Left ventricle myocardium inferior (tissue), 1 donor: ENCODE data around the gene YWHAB. TPM values are rescaled to one million over a fixed set of nuclear protein-coding genes. Genes with fewer than 3 reads are reported as not detected.

Experiments used
- DNase-seq: peaks from one replicate; pipeline ENCODE4 v3.0.0-alpha.2; 2020
- H3K27ac ChIP-seq: fragments of 200-600 bp; replicated peaks from 2 replicates; pipeline ENCODE4 v1.8.0; 2021
- H3K27me3 ChIP-seq: fragments of 200-600 bp; 2 replicates; pipeline ENCODE4 v1.8.0; 2021; ENCODE audit warnings: low read depth
- H3K36me3 ChIP-seq: fragments of 200-600 bp; 2 replicates; pipeline ENCODE4 v1.8.0; 2021
- H3K4me1 ChIP-seq: fragments of 200-600 bp; 2 replicates; pipeline ENCODE4 v1.8.0; 2021
- H3K4me3 ChIP-seq: fragments of 200-600 bp; 2 replicates; pipeline ENCODE4 v1.8.0; 2021; ENCODE audit warnings: mild to moderate bottlenecking, moderate library complexity
- H3K9me3 ChIP-seq: fragments of 200-600 bp; replicated peaks from 2 replicates; pipeline ENCODE4 v1.8.0; 2021
- intact Hi-C: fragments of 100-400 bp; cut with micrococcal nuclease; formaldehyde crosslinking; loops from one replicate; pipeline ENCODE4 v1.11.0; 2022
- total RNA-seq: library from RNA; stranded (reverse); fragmentation: NEBNext Ultra II Directional; extraction: Animal tissue kit (Norgen Biotek cat#: 25700); gene quantifications from one replicate; pipeline ENCODE4 v1.2.1, GENCODE V29; 2021
- TF ChIP-seq, protein P1 (sequence below): fragments of 200-600 bp; IDR thresholded peaks from 2 replicates; pipeline ENCODE4 v1.8.0; 2021; ENCODE audit warnings: antibody characterized with exemption, mild to moderate bottlenecking, borderline replicate concordance
- donor health status: DM: no; HTN: yes; CAD: no; lungs with severe emphysema.

YWHAB gene
- total RNA-seq, 1 donor from 2014 or later, result 106 TPM

DNA sequence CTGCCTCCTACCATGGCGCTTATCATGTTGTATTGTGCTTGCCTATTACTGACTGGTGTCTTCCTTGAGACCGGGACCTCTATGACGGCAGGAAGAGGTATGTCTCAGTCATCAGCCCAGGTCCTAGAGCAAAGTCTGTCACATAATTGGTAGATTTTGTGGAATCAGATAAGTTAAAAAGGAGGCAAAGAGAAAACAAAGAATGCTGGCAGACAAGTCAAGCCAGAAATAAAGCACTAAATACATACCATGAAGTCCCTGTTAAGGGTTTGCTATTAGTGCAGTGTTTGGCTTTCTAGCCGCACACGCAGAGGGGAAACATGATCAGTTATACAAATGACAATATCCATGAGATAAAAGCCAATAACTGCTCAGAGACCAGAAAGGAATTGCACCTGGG is 68.7 kb downstream of the YWHAB start:
- intact Hi-C loops, result no loop called here
- H3K9me3 ChIP-seq, result no peaks in the 10 kb centered on the region
- no peak overlapping the region for H3K4me3 ChIP-seq
- no peaks in the 10 kb centered on the region for H3K27me3 ChIP-seq
- H3K36me3 ChIP-seq, result peaks cover 69% of the 10 kb centered on the region
- peaks cover 9% of the 10 kb centered on the region for H3K4me1 ChIP-seq
- H3K27ac ChIP-seq, result no peak overlapping the region
- TF ChIP-seq, protein P1, sequence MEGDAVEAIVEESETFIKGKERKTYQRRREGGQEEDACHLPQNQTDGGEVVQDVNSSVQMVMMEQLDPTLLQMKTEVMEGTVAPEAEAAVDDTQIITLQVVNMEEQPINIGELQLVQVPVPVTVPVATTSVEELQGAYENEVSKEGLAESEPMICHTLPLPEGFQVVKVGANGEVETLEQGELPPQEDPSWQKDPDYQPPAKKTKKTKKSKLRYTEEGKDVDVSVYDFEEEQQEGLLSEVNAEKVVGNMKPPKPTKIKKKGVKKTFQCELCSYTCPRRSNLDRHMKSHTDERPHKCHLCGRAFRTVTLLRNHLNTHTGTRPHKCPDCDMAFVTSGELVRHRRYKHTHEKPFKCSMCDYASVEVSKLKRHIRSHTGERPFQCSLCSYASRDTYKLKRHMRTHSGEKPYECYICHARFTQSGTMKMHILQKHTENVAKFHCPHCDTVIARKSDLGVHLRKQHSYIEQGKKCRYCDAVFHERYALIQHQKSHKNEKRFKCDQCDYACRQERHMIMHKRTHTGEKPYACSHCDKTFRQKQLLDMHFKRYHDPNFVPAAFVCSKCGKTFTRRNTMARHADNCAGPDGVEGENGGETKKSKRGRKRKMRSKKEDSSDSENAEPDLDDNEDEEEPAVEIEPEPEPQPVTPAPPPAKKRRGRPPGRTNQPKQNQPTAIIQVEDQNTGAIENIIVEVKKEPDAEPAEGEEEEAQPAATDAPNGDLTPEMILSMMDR, result no peak
- no peak for DNase-seq

DNA sequence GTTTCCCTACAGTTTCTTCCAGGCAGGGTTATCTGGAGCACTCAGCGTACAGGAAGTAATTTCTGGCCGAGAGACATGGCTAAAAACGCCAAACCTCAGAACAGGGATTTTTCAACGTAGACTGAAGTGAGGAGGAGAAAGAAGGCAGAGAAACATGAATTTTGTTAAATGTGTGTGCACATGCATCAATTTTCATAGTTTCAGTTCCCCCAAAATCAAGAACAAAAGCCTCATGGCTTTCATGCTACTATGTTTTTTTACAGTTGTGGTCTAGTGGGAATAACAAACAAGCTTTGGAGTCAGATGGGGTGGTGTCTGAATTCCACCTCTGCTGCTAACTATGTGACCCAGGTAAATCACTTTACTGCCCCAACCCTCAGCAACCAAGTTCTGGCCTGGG is 69.8 kb downstream of the YWHAB start:
- TF ChIP-seq, protein P1, result no peak
- DNase-seq, result no peak
- intact Hi-C loops, result no loop called here
- Histone ChIP-seq H3K9me3 (no peaks in the 10 kb centered on the region), H3K27me3 (no peaks in the 10 kb centered on the region), H3K4me1 (peaks cover 18% of the 10 kb centered on the region), H3K27ac (no peak overlapping the region), H3K4me3 (no peak overlapping the region), H3K36me3 (peaks cover 58% of the 10 kb centered on the region)

DNA sequence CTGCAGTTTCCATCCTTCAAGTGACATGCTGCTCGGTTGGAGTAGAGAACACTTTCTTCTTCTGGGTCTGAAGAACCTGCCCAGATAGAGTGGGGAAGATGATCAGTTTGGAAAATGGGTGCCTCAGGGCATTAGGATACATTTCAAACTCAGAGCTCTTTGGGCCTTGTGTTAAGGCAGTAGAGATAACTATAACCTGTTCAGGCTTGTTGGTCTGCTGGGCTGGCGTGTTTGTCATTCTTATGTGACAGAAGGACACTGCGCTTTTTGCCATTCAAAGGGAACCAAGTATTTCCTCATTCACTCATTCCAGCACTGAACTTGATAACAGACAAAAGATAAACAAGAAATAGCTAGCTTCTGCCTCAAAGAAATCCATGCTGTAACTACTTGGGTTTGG is 70.9 kb downstream of the YWHAB start:
- no peak for DNase-seq
- H3K27me3 ChIP-seq, result no peaks in the 10 kb centered on the region
- peaks cover 27% of the 10 kb centered on the region for H3K4me1 ChIP-seq
- H3K4me3 ChIP-seq, result no peak overlapping the region
- no peak overlapping the region for H3K27ac ChIP-seq
- H3K9me3 ChIP-seq, result no peaks in the 10 kb centered on the region
- TF ChIP-seq, protein P1, result no peak
- peaks cover 47% of the 10 kb centered on the region for H3K36me3 ChIP-seq
- intact Hi-C loops, result no loop called here

Other genes starting within 250 kb of the YWHAB start
- gene ADA, start 234.0 kb upstream of the YWHAB start, total RNA-seq, result 6.7 TPM
- 37.0 TPM for gene CCN5, start 170.3 kb upstream of the YWHAB start, total RNA-seq
- 0.33 TPM for gene KCNK15, start 139.8 kb upstream of the YWHAB start, total RNA-seq
- gene RIMS4, start 75.2 kb upstream of the YWHAB start, total RNA-seq, result 0.11 TPM
- 2.4 TPM for gene PABPC1L, start 24.4 kb downstream of the YWHAB start, total RNA-seq
- gene TOMM34, start 74.7 kb downstream of the YWHAB start, total RNA-seq, result 11.4 TPM
- 9.8 TPM for gene STK4, start 80.8 kb downstream of the YWHAB start, total RNA-seq
- gene KCNS1, start 215.4 kb downstream of the YWHAB start, total RNA-seq, result 0.14 TPM
- gene WFDC5, start 229.5 kb downstream of the YWHAB start, total RNA-seq, result not detected
- not detected for gene WFDC12, start 238.8 kb downstream of the YWHAB start, total RNA-seq